Hepatocyte (in vitro differentiated cells): ENCODE measurements around the gene FMNL2. TPM values are rescaled to one million over a fixed set of nuclear protein-coding genes. Genes with fewer than 3 reads are reported as not detected.

Experiments
- DNase-seq: peaks from one replicate; pipeline ENCODE4 v3.0.0-alpha.2; 2016; ENCODE audit warnings: low spot score
- H2AFZ ChIP-seq: fragments of 200-600 bp; sonication (generic); 2 replicates; pipeline ENCODE4 v1.6.0; 2016; ENCODE audit warnings: antibody characterized with exemption, mild to moderate bottlenecking
- H3K27ac ChIP-seq: fragments of 200-600 bp; sonication (generic); 2 replicates; pipeline ENCODE4 v1.5.1; 2016; ENCODE audit warnings: mild to moderate bottlenecking
- H3K27me3 ChIP-seq: fragments of 200-600 bp; sonication (generic); 2 replicates; pipeline ENCODE4 v1.6.1; 2016
- H3K36me3 ChIP-seq: fragments of 200-600 bp; sonication (generic); replicated peaks from 2 replicates; pipeline ENCODE4 v1.5.1; 2016; ENCODE audit warnings: low read depth; ENCODE audit not compliant: insufficient read depth
- H3K4me1 ChIP-seq: fragments of 200-600 bp; sonication (generic); 2 replicates; pipeline ENCODE4 v1.5.1; 2016; ENCODE audit warnings: mild to moderate bottlenecking, moderate library complexity; ENCODE audit not compliant: insufficient read depth
- H3K4me2 ChIP-seq: fragments of 200-600 bp; sonication (generic); 2 replicates; pipeline ENCODE4 v1.6.0; 2016
- H3K4me3 ChIP-seq: fragments of 200-600 bp; sonication (generic); 2 replicates; pipeline ENCODE4 v1.5.1; 2016; ENCODE audit warnings: mild to moderate bottlenecking
- H3K79me2 ChIP-seq: fragments of 200-600 bp; sonication (generic); 2 replicates; pipeline ENCODE4 v1.6.0; 2017; ENCODE audit warnings: mild to moderate bottlenecking
- H3K9me2 ChIP-seq: fragments of 200-600 bp; sonication (generic); replicated peaks from 2 replicates; pipeline ENCODE4 v1.6.0; 2017; ENCODE audit warnings: mild to moderate bottlenecking; ENCODE audit not compliant: insufficient read depth
- H3K9me3 ChIP-seq: fragments of 200-600 bp; sonication (generic); 2 replicates; pipeline ENCODE4 v1.5.1; 2016; ENCODE audit warnings: low read depth, mild to moderate bottlenecking
- H4K20me1 ChIP-seq: fragments of 200-600 bp; sonication (generic); 2 replicates; pipeline ENCODE4 v1.6.0; 2016; ENCODE audit warnings: mild to moderate bottlenecking; ENCODE audit not compliant: insufficient read depth, poor library complexity, severe bottlenecking
- CTCF ChIP-seq: fragments of 200-600 bp; sonication (generic); IDR thresholded peaks from 2 replicates; pipeline ENCODE4 v1.5.1; 2016; ENCODE audit warnings: antibody characterized with exemption, mild to moderate bottlenecking; ENCODE audit not compliant: poor library complexity
- EZH2 ChIP-seq: fragments of 200-600 bp; sonication (generic); IDR thresholded peaks from 2 replicates; pipeline ENCODE4 v1.6.1; 2016; ENCODE audit warnings: antibody characterized with exemption, mild to moderate bottlenecking, borderline replicate concordance
- EZH2phosphoT487 ChIP-seq: fragments of 200-600 bp; sonication (generic); IDR thresholded peaks from one replicate; pipeline ENCODE4 v1.6.1; 2018; ENCODE audit warnings: antibody characterized with exemption, mild to moderate bottlenecking, low read depth, moderate library complexity; ENCODE audit not compliant: unreplicated experiment, severe bottlenecking
- WGBS: methylation state at CpG from one replicate; pipeline ENCODE4 v1.1.6; 2016; ENCODE audit warnings: low lambda C conversion rate; ENCODE audit errors: missing lambda C conversion rate; 5-methylcytosine and 5-hydroxymethylcytosine counted together
- polyA plus RNA-seq: library from polyadenylated mRNA; unstranded; fragments of >200 nt; fragmentation: Nextera tagmentation; extraction: Ambion mirVana; gene quantifications from 2 replicates; pipeline ENCODE4 v1.2.1, GENCODE V29; 2016
- total RNA-seq: library from RNA; depleted of rRNA; stranded (reverse); fragments of >200 nt; gene quantifications from 2 replicates; pipeline ENCODE4 v1.2.3, GENCODE V29; 2014

The FMNL2 gene
- total and polyA plus RNA-seq, 2 experiments from 2014 or later, result 11.7 to 53.6 TPM

DNA sequence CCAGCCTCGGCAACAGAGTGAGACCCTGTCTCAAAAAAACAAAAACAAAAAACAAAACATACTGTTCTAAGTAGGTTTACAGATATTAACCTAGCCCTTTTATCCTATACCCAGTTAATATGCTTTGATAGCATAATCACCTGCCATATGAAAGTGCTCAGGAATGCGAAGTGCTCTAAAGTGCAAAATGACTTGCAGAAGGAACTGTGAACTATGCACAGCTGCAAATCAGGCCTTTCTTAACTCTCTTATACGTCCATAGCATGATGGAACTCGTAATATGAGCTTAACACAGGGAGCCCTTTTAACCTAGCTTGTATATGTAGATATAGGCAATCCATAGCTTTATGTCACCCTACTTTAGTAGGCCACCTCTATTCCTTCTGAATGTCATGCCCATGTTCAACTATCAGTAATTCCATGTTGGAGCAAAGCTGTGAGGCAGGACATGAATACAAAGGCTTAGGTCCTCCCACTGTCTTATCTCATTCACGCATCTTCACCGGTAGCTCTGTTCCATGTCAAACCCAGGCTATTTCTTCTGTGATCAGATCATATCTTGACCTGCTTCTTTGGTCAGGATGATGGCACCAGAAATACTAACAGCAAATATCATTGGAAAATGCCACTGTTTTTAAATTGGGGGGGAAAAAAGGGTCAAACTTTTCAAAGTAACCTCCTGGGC, 309.4 kb downstream of the FMNL2 start:
- no peak overlapping the region for H3K4me2 ChIP-seq

DNA sequence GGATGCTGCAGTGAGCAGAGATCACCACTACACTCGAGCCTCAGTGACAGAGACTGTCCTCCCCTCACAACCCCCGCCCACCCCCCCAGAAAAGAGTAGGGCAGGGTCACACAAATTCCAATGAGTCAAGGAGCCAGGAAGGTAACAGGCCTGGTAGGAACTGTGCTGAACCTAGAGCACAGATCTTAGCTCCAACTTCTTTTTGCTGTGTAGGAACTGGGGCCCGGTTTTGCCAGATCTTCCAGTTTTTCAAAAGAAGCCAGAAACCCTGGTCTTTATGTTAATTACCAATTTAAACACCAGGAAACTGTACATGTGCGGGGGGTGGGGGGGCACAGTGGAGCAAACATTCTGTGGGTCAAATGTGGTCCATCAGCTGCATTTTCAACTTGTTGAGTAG, 311.3 kb downstream of the FMNL2 start:
- Histone ChIP-seq H3K36me3 (no peaks in the 10 kb centered on the region), H3K4me3 (no peak overlapping the region)
- 96% methylated on average over 3 of the region's 4 CpGs for WGBS

More for the DNA sequence above, 309.4 kb downstream of the FMNL2 start:
- TF ChIP-seq CTCF, result no peak
- no peak for TF ChIP-seq EZH2
- no peak for TF ChIP-seq EZH2phosphoT487
- Histone ChIP-seq H2AFZ (no peak overlapping the region), H3K79me2 (no peaks in the 10 kb centered on the region), H3K4me3 (no peak overlapping the region), H3K36me3 (no peaks in the 10 kb centered on the region), H3K9me3 (no peaks in the 10 kb centered on the region), H3K4me1 (no peaks in the 10 kb centered on the region), H3K27me3 (no peaks in the 10 kb centered on the region), H4K20me1 (no peaks in the 10 kb centered on the region), H3K9me2 (no peaks in the 10 kb centered on the region), H3K27ac (no peak overlapping the region)
- WGBS, result 85% methylated on average over 6 of the region's 6 CpGs
- no peak for DNase-seq

DNA sequence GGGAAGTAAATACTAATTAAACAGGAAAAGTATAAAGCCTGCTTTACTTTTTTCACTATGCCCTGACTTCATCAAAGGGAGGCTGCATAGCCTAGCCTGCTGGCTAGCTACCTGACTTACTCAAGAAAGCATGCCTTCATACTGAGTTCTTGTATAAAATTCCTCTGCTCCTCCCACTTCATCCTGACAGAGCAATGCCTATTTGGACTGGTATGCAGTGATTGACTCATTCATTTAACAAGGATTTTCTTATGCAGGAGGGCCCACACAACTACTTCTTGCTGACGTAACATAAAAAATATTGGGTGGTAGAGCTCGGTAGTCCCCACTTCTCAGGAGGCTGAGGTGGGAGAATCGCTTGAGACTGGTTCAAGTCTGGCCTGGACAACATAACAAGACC, 311.8 kb downstream of the FMNL2 start:
- no peaks in the 10 kb centered on the region for H3K9me2 ChIP-seq
- no peaks in the 10 kb centered on the region for H3K4me1 ChIP-seq
- H3K9me3 ChIP-seq, result no peaks in the 10 kb centered on the region
- H2AFZ ChIP-seq, result no peak overlapping the region
- no peak overlapping the region for H3K4me2 ChIP-seq
- no peaks in the 10 kb centered on the region for H4K20me1 ChIP-seq
- no peaks in the 10 kb centered on the region for H3K36me3 ChIP-seq
- TF ChIP-seq EZH2phosphoT487 (no peak), EZH2 (no peak), CTCF (no peak)
- 79% methylated on average over 3 of the region's 3 CpGs for WGBS
- no peak overlapping the region for H3K4me3 ChIP-seq
- DNase-seq, result peak; percentile 46
- H3K27ac ChIP-seq, result peak overlapping the region; percentile 7
- H3K27me3 ChIP-seq, result no peaks in the 10 kb centered on the region
- no peaks in the 10 kb centered on the region for H3K79me2 ChIP-seq

More for the DNA sequence above, 311.3 kb downstream of the FMNL2 start:
- Histone ChIP-seq H3K4me2 (no peak overlapping the region), H3K9me2 (no peaks in the 10 kb centered on the region), H4K20me1 (no peaks in the 10 kb centered on the region), H3K27ac (peak overlapping the region; percentile 7), H3K9me3 (no peaks in the 10 kb centered on the region), H3K27me3 (no peaks in the 10 kb centered on the region), H3K4me1 (no peaks in the 10 kb centered on the region), H2AFZ (no peak overlapping the region), H3K79me2 (no peaks in the 10 kb centered on the region)
- no peak for TF ChIP-seq EZH2phosphoT487
- TF ChIP-seq EZH2, result no peak
- no peak for TF ChIP-seq CTCF
- no peak for DNase-seq

GRCh38 chr2:152647552-152647951, 312.6 kb downstream of the FMNL2 start:
- Histone ChIP-seq H3K27ac (peak overlapping the region; percentile 7), H3K4me3 (no peak overlapping the region), H3K4me2 (no peak overlapping the region), H2AFZ (no peak overlapping the region), H3K4me1 (no peaks in the 10 kb centered on the region), H4K20me1 (no peaks in the 10 kb centered on the region), H3K27me3 (no peaks in the 10 kb centered on the region), H3K9me3 (no peaks in the 10 kb centered on the region), H3K79me2 (no peaks in the 10 kb centered on the region), H3K36me3 (no peaks in the 10 kb centered on the region), H3K9me2 (no peaks in the 10 kb centered on the region)
- DNase-seq, result peak; percentile 30
- WGBS, result 82% methylated on average over 9 of the region's 9 CpGs
- no peak for TF ChIP-seq EZH2
- TF ChIP-seq EZH2phosphoT487, result no peak
- no peak for TF ChIP-seq CTCF
